WI38 (cell line): ENCODE data around the gene BDH1.
"Not testable (repeated sequence)": the region's sequence is repeated elsewhere in the genome, so short reads cannot be mapped to it uniquely, and the experiment has no call there.

Experiments used
- H3K4me3 ChIP-seq: 2 replicates; pipeline ENCODE4 v1.5.1; 2011; ENCODE audit warnings: low read depth, mild to moderate bottlenecking, control low read depth, low read length
- TF ChIP-seq, protein P1 (sequence below): IDR thresholded peaks from 2 replicates; pipeline ENCODE4 v1.5.1; 2012; ENCODE audit warnings: low read depth, mild to moderate bottlenecking, control low read depth, low read length

The BDH1 gene

DNA sequence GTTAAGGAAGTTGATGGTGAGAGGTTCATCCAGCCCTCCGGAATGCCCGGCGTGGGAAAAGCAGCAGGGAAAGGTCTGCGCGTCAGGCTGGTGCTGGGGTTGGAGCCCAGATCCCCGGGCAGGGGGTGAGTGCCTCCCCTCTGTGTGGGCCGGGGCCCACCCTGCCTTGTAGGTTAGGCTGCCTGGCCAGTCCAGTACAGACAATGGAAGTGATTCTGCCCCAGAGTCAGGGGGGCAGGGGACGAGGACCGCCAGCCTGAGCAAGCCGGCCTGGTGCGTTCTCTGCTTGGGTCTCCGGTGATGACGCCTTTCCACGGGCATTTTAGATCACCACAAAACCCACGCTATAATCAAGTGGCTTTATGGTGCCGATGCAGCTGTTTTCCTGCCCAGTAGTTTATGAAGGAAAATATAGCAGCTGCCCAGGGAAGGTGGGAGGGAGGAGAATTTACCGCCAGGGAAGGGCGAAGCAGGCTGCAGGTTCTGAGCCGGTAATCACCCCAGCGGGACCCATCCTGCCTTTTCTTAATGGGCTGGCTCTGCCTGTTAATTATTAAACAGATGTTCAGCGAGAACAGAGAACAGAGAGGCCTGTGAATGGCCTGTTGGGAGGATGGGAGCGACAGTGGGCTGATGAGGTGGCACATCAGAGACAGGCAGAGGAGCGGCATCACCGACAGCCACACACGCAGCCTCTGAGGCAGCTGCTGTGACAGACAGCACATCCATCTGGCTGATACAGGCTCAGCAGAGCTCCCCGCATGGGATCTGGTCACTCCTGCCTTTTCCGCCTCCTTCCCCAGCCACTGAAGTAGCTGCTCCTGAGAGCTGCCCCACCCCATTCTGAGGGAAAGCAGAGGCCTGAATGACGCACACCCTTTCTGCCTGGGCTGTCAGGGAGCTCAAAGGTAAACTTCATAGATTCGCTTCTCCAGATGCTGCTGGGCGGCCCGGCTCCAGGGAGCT is 35.2 kb downstream of the BDH1 start:
- TF ChIP-seq, protein P1, sequence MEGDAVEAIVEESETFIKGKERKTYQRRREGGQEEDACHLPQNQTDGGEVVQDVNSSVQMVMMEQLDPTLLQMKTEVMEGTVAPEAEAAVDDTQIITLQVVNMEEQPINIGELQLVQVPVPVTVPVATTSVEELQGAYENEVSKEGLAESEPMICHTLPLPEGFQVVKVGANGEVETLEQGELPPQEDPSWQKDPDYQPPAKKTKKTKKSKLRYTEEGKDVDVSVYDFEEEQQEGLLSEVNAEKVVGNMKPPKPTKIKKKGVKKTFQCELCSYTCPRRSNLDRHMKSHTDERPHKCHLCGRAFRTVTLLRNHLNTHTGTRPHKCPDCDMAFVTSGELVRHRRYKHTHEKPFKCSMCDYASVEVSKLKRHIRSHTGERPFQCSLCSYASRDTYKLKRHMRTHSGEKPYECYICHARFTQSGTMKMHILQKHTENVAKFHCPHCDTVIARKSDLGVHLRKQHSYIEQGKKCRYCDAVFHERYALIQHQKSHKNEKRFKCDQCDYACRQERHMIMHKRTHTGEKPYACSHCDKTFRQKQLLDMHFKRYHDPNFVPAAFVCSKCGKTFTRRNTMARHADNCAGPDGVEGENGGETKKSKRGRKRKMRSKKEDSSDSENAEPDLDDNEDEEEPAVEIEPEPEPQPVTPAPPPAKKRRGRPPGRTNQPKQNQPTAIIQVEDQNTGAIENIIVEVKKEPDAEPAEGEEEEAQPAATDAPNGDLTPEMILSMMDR = no peak
- H3K4me3 ChIP-seq = no peak overlapping the region

DNA sequence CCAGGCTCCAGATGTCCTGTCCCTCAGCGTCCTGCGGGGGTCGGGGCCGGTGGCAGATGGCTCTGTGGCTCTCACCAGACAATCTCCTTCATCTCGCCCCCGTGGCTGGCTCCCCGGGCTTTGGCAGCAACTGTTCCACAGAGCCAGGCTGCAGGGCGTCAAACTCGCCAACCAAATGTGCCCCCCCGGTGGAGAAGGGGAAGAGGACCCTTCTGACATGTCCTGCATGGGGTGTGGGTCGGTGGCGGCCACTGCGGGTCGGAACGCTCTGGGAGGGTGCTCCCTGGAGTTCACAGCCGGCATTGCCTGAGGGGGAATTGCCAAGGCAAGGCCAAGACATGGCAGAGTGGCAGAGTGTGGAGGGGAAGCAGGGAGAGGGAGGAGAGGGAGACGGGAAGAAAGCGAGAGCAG is 36.0 kb downstream of the BDH1 start:
- TF ChIP-seq, protein P1 = no peak
- H3K4me3 ChIP-seq = no peak overlapping the region

DNA sequence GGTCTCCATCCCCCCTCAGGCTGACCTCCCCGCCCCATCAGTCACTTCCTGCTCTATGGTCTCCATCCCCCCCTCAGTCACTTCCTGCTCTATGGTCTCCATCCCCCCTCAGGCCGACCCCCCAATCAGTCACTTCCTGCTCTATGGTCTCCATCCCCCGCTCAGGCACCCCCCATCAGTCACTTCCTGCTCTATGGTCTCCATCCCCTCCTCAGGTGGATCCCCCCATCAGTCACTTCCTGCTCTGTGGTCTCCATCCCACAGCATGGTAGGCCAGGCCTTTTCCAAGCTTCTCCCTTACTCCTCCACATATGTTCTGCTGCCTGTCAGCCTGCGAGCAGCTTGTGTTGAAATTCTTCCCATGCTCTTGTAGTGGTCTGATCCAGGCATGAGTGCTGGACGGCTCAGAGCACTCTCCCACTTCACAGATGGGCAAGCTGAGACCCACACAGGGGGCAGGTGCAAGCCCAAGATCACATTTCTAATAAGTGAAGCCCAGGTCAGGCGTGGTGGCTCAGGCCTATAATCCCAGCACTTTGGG is 36.8 kb downstream of the BDH1 start:
- H3K4me3 ChIP-seq = no peak overlapping the region
- TF ChIP-seq, protein P1 = no peak

DNA sequence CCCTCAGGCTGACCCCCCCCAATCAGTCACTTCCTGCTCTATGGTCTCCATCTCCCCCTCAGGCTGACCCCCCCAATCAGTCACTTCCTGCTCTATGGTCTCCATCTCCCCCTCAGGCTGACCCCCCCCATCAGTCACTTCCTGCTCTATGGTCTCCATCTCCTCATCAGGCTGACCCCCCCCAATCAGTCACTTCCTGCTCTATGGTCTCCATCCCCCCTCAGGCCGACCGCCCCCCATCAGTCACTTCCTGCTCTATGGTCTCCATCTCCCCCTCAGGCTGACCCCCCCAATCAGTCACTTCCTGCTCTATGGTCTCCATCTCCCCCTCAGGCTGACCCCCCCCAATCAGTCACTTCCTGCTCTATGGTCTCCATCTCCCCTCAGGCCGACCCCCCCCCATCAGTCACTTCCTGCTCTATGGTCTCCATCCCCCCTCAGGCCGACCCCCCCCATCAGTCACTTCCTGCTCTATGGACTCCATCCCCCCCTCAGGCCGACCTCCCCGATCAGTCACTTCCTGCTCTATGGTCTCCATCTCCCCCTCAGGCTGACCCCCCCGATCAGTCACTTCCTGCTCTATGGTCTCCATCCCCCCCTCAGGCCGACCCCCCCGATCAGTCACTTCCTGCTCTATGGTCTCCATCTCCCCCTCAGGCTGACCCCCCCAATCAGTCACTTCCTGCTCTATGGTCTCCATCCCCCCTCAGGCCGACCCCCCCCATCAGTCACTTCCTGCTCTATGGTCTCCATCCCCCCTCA is 37.7 kb downstream of the BDH1 start:
- not testable (repeated sequence) for H3K4me3 ChIP-seq

DNA sequence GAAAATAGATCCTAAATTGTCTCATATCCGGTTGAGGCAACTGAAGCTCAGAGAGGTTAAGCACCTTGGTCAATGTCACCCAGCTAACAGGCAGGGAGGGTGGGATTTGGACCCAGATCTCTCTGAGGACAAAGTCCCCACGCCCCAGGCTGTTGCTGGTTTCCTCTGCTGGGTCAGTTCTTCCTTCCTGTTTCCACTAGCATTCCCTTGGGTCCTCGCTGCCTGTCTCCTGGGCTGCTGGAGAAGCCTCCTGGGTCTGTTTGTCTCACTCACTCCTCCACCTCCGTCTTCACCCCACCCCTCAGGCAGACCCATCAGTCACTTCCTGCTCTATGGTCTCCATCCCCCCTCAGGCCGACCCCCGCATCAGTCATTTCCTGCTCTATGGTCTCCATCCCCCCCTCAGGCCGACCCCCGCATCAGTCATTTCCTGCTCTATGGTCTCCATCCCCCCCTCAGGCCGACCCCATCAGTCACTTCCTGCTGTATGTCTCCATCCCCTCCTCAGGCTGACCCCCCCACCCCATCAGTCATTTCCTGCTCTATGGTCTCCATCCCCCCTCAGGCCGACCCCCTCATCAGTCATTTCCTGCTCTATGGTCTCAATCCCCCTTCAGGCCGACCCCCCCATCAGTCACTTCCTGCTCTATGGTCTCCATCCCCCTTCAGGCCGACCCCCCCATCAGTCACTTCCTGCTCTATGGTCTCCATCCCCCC is 38.7 kb downstream of the BDH1 start:
- not testable (repeated sequence) for H3K4me3 ChIP-seq

DNA sequence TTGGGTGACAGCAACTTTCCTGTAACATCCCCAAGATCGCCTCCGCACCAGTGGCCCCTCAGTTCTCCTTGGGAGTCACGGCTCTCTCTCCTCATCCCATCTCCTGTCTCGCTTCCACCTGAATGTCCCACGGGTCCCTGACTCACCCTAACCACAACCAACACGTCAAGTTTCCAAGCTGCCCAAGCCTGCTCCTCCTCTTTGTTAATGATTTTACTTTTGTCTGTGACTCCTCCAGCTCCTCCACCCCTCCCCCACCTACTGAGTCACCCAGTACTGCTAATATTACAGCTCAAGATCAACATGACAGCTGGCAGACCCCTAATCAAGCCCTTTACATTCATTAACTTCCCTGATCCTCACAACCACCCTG is 39.3 kb downstream of the BDH1 start:
- no peak overlapping the region for H3K4me3 ChIP-seq

DNA sequence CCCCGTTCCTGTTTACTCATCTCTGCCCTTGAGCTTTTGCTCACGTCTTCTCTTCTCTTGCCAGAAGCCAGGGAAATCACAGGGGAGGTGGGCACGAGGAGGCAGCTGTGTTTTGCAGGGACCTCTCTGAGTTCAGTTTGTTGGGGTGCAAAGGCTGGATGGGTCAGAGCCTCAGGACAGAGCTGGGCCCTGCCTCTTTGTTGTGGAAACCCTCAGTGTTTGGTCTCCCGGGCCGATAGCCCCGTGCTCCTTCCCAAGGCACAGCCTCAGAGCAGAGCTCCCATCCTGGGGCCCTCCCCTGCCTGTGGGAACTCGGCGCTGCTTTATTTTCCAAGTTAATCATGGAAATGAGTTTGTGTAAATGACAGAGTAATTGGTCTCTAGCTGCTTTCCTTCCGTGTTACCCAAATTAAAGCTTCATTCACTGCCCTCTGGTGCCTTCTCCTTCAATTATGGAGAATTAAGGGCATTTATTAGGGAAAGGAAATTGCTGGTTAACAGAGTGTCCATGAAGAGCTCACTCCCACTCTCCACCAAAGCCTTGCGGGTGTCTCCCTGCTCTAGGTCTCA is 40.9 kb downstream of the BDH1 start:
- no peak overlapping the region for H3K4me3 ChIP-seq
- TF ChIP-seq, protein P1 = no peak

More for the DNA sequence above, 39.3 kb downstream of the BDH1 start:
- TF ChIP-seq, protein P1 = no peak
